HAP-1 (cell line): ENCODE measurements around the gene SYT14.
"Not testable (repeated sequence)": the region's sequence is repeated elsewhere in the genome, so short reads cannot be mapped to it uniquely, and the experiment has no call there.

Experiments used
- DNase-seq, 2 experiments: peaks; one replicate each; pipeline ENCODE4 v3.0.0-alpha.2; 2016 to 2020; ENCODE audit warnings: low spot score in 2 of 2
- H3K27me3 ChIP-seq: fragments of 250-450 bp; sonication (Bioruptor Pico); 2 replicates; pipeline ENCODE4 v1.5.1; 2020; ENCODE audit warnings: low read depth, mild to moderate bottlenecking, moderate library complexity
- H3K36me3 ChIP-seq: fragments of 250-450 bp; sonication (Bioruptor Pico); replicated peaks from 2 replicates; pipeline ENCODE4 v1.5.1; 2020; ENCODE audit warnings: mild to moderate bottlenecking
- H3K4me1 ChIP-seq: fragments of 250-450 bp; sonication (Bioruptor Pico); 2 replicates; pipeline ENCODE4 v1.5.1; 2020; ENCODE audit warnings: mild to moderate bottlenecking
- H3K4me3 ChIP-seq: fragments of 250-450 bp; sonication (Bioruptor Pico); 2 replicates; pipeline ENCODE4 v1.5.1; 2020; ENCODE audit warnings: mild to moderate bottlenecking, moderate library complexity
- H3K9me3 ChIP-seq: fragments of 250-450 bp; sonication (Bioruptor Pico); 2 replicates; pipeline ENCODE4 v1.5.1; 2020; ENCODE audit warnings: mild to moderate bottlenecking, moderate library complexity
- in situ Hi-C: fragments of 300-500 bp; cut with MboI; formaldehyde crosslinking; loops from 3 replicates; pipeline ENCODE4 v1.14.3; 2020; ENCODE audit warnings: low sequenced_read_pairs, inconsistent platforms, mixed read lengths

Gene SYT14

DNA sequence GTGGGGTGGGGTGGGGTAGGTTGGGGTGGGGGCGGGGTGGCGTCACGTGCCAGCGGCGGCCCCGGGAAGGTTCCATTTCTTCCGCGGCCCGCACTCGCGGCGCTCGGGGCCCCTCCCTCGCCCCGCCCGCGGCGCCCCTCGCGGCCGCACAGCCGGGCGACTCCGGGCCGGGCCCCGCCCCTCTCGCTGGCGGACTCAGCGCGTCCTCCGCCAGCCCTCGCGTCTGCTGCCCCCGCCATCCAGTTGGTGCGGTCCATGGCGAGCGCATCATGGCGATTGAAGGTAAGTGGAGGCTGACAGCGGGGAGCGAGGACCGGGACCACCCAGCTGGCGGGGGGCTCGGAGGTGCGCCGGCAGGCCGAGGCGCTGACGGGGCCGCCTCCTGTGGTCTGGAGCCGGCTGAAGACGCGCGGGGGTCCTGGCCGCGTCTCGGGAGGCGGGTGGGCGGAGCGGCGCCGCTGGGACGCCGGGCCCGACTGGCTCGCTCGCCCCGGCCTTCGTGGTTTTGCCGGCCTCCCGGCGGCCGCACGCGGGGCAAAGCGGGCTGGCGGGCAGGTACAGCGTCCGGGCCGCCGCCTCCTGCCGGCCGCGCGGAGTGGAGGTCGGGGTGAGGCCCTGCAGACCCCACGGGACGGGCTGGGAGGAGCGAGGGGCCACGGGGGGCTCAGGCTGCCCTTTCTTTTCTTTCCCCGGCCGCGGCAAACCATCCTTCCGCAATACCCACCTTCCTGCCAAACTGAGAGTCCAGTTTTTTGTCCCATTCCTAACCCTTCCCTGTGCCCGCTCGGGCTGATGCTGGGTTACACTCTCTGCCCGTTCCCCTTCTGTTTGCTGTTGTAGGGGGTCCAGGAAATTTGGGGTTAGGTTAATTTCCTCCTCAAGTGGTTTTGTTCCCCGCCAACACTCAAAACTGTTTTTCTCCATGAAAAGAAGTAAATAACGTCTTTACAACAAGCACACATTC lies at the start of gene SYT14:
Gene SYT14, plus strand, starts transcription at position 222 of the 964 bp plus-strand sequence. Its CDS starts 48 bp downstream, at position 270.
- Histone ChIP-seq H3K9me3 (no peaks in the 10 kb centered on the region), H3K27me3 (peaks cover 22% of the 10 kb centered on the region; the same call in 1 of the 2 replicates), H3K4me1 (no peaks in the 10 kb centered on the region), H3K36me3 (no peaks in the 10 kb centered on the region), H3K4me3 (no peak within 1 kb of the TSS)
- in situ Hi-C loops, result no loop called here
- DNase-seq, result no peak

- DNase-seq, H3K9me3 ChIP-seq, in situ Hi-C loops, H3K4me1 ChIP-seq, H3K36me3 ChIP-seq, H3K27me3 ChIP-seq, H3K4me3 ChIP-seq: not testable (repeated sequence)
Measured at GRCh38 chr1:209888291-209889076, 49.5 kb upstream of the SYT14 start.

- Histone ChIP-seq H3K36me3 (no peaks in the 10 kb centered on the region), H3K4me3 (no peak overlapping the region), H3K9me3 (no peaks in the 10 kb centered on the region), H3K4me1 (peaks cover 6% of the 10 kb centered on the region), H3K27me3 (no peaks in the 10 kb centered on the region)
- DNase-seq, result no peak
- in situ Hi-C loops, result no loop called here
Measured at GRCh38 chr1:209889077-209889418, 49.0 kb upstream of the SYT14 start.

- in situ Hi-C loops, result no loop called here
- DNase-seq, result no peak
- H3K9me3 ChIP-seq, result no peaks in the 10 kb centered on the region
- no peaks in the 10 kb centered on the region for H3K27me3 ChIP-seq
- no peak overlapping the region for H3K4me3 ChIP-seq
- H3K4me1 ChIP-seq, result peaks cover 1% of the 10 kb centered on the region; the same call in 1 of the 2 replicates
- H3K36me3 ChIP-seq, result no peaks in the 10 kb centered on the region
Measured at GRCh38 chr1:209890641-209891330, 47.2 kb upstream of the SYT14 start.

DNA sequence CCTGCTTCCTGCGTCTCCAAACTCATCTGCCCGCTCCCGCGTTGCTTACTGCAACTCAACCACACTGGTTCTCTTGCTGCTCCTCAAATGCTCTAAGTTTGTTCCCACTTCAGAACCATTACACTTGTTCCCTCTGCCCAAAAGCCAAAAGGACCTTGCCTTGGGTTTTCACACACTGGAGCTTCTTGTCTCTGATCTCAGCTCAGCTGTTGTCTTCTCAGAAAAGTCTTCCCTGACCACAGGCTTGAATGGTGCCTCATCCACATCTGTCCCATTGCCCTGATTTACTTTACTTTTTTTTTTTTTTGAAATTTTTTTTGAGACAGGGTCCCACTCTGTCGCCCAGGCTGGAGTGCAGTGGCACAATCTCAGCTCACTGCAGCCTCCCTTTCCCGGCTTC lies 44.3 kb upstream of the SYT14 start:
- Histone ChIP-seq H3K27me3 (no peaks in the 10 kb centered on the region), H3K4me3 (no peak overlapping the region), H3K36me3 (no peaks in the 10 kb centered on the region), H3K4me1 (no peaks in the 10 kb centered on the region), H3K9me3 (no peaks in the 10 kb centered on the region)
- DNase-seq, result no peak
- in situ Hi-C loops, result no loop called here

DNA sequence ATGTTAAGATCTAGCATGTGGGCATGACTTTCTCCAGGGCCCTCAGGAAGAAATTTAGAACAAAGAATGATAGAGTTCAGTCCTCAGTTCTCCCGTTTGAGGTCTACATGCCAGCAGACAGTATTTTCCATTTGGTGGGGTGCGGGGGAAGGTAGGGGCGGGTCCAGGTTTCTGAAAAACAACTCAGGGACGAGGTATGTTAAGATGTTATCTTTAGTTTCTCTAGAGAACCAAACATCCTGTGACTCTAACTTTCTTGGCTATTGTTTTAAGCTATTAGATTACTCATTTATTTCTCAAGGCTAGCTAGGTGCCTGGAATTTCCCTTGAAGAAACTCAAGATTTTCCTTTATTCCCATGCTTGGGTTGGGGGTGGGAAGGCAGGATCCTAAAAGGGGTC lies 42.3 kb upstream of the SYT14 start:
- in situ Hi-C loops, result no loop called here

GRCh38 chr1:209896346-209896745 lies 41.7 kb upstream of the SYT14 start:
- H3K27me3 ChIP-seq, result no peaks in the 10 kb centered on the region
- H3K4me3 ChIP-seq, result no peak overlapping the region
- H3K4me1 ChIP-seq, result no peaks in the 10 kb centered on the region
- no peaks in the 10 kb centered on the region for H3K9me3 ChIP-seq
- DNase-seq, result no peak
- H3K36me3 ChIP-seq, result no peaks in the 10 kb centered on the region
- in situ Hi-C loops, result no loop called here

More for the DNA sequence above, 42.3 kb upstream of the SYT14 start:
- DNase-seq, result no peak
- no peaks in the 10 kb centered on the region for H3K9me3 ChIP-seq
- no peak overlapping the region for H3K4me3 ChIP-seq
- no peaks in the 10 kb centered on the region for H3K4me1 ChIP-seq
- H3K27me3 ChIP-seq, result no peaks in the 10 kb centered on the region
- H3K36me3 ChIP-seq, result no peaks in the 10 kb centered on the region

DNA sequence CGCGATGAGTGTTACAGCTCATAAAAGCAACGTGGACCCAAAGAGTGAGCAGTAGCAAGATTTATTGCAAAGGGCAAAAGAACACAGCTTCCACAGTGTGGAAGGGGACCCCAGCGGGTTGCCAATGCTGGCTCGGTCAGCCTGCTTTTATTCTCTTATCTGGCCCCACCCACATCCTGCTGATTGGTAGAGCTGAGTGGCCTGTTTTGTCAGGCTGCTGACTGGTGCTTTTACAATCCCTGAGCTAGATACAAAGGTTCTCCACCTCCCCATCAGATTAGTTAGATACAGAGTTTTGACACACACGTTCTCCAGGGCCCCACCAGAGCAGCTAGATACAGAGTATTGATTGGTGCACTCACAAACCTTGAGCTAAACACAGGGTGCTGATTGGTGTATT lies 39.7 kb upstream of the SYT14 start:
- DNase-seq, H3K4me3 ChIP-seq, H3K4me1 ChIP-seq, H3K36me3 ChIP-seq, in situ Hi-C loops, H3K27me3 ChIP-seq, H3K9me3 ChIP-seq: not testable (repeated sequence)

- H3K27me3 ChIP-seq, in situ Hi-C loops, DNase-seq, H3K36me3 ChIP-seq, H3K4me3 ChIP-seq, H3K4me1 ChIP-seq, H3K9me3 ChIP-seq: not testable (repeated sequence)
Measured at GRCh38 chr1:209898851-209899250, 39.2 kb upstream of the SYT14 start.

DNA sequence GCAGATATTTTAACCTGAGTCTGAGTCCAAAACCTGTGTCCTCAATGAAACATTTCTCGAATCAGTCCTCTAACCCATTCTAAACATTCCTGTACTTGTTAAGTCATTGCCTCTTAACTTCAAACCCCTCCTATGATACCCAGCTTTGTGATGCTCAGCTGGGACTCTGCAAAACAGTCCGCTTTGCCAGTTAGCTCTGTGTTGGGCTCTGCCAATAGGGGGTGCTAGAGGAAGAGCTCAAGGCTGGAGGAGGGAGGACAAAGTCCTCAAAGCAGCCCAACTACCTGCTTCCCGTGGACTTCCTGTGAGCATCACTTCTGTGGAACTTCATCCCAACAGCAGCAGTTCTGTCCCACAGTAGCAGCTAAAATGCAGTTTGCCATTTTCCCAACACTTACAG lies 38.1 kb upstream of the SYT14 start:
- in situ Hi-C loops, result no loop called here
- Histone ChIP-seq H3K4me3 (no peak overlapping the region), H3K4me1 (no peaks in the 10 kb centered on the region), H3K36me3 (no peaks in the 10 kb centered on the region), H3K9me3 (no peaks in the 10 kb centered on the region), H3K27me3 (peaks cover 3% of the 10 kb centered on the region; the same call in 1 of the 2 replicates)
- peak in 1 of 2 experiments; percentile 50 for DNase-seq

DNA sequence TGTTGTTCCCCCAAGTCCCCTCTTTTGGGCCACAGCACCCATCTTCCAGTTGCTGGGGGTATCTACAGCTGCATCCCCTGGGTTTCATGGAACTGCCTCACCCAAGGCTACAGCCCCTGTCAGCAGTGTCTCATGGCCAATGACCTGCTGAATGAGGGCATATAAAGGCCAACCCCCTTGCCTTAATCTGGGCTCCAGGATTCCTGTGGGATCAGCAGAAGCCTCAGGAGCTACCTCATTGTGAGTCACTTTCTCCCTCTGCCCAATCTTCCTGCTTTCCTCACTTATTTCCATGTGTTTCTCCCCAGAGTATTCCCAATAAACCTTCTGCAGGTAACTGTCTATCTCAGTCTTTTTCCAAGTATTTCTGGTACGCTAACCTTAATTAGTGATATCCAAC lies 37.3 kb upstream of the SYT14 start:
- H3K4me1 ChIP-seq, result no peaks in the 10 kb centered on the region
- in situ Hi-C loops, result no loop called here
- no peaks in the 10 kb centered on the region for H3K36me3 ChIP-seq
- peaks cover 3% of the 10 kb centered on the region; the same call in 1 of the 2 replicates for H3K27me3 ChIP-seq
- no peaks in the 10 kb centered on the region for H3K9me3 ChIP-seq
- H3K4me3 ChIP-seq, result no peak overlapping the region
- no peak for DNase-seq

DNA sequence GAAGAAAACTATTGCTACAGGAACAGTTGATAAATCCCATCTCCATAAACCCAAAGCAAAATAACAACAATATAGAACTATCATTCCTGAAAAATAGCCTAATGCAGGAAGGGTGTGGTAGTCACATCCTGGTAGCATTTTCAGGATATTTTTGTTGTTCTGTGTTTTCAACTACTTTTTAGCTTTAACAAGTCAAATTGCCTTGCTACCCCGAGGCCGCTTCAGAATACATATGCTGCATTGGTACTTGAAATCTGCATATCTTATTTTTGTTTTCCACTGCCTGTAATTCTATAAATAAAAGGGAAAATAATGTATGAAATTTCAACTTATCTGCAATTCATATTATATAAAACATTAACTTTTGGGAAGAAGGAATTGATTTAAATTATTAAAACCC lies 36.8 kb upstream of the SYT14 start:
- Histone ChIP-seq H3K4me1 (no peaks in the 10 kb centered on the region), H3K9me3 (no peaks in the 10 kb centered on the region), H3K27me3 (peaks cover 3% of the 10 kb centered on the region; the same call in 1 of the 2 replicates), H3K4me3 (no peak overlapping the region), H3K36me3 (no peaks in the 10 kb centered on the region)
- DNase-seq, result no peak
- in situ Hi-C loops, result no loop called here

DNA sequence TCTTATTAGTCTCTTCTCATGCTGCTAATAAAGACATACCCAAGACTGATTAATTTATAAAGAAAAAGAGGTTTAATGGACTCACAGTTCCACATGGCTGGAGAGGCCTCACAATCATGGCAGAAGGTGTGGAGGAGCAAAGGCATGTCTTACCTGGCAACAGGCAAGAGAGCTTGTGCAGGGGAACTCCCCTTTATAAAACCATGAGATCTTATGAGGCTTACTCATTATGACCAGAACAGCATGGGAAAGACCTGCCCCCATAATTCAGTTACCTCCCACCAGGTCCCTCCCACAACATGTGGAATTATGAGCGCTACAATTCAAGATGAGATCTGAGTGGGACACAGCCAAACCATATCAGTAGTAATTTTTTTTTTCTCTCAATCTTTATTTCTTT lies 33.2 kb upstream of the SYT14 start:
- DNase-seq, H3K4me3 ChIP-seq, H3K36me3 ChIP-seq, H3K9me3 ChIP-seq, H3K4me1 ChIP-seq, in situ Hi-C loops, H3K27me3 ChIP-seq: not testable (repeated sequence)
